Transverse colon (tissue), 4 donors: Measurements from ENCODE around the gene THEM5.

Experiments used
- EP300 ChIP-seq: sonication (generic); formaldehyde crosslinking; IDR thresholded peaks from one replicate; pipeline ENCODE4 v1.6.1; 2017; ENCODE audit warnings: antibody characterized with exemption, low read depth
- POLR2A ChIP-seq: fragments of 450-650 bp; IDR thresholded peaks from one replicate; pipeline ENCODE4 v1.6.1; 2016; ENCODE audit warnings: antibody characterized with exemption, mild to moderate bottlenecking, moderate library complexity
- POLR2AphosphoS5 ChIP-seq, 3 donors: sonication (generic); formaldehyde crosslinking; IDR thresholded peaks; one replicate each; pipeline ENCODE4 v1.6.1; 2016; ENCODE audit warnings: antibody characterized with exemption in 3 of 3
- TF ChIP-seq, protein P1 (sequence below), 5 experiments: fragments of 200-600 bp in 3 of 5; fragments of 450-650 bp in 2 of 5; sonication (generic) in 3 of 5; IDR thresholded peaks; 1 replicate in 2 of 5; 2 replicates in 3 of 5; pipeline ENCODE4 v1.5.1; 2016 to 2017; ENCODE audit warnings: antibody characterized with exemption in 5 of 5, inconsistent platforms in 3 of 5, mild to moderate bottlenecking in 2 of 5, moderate library complexity in 1 of 5

DNA sequence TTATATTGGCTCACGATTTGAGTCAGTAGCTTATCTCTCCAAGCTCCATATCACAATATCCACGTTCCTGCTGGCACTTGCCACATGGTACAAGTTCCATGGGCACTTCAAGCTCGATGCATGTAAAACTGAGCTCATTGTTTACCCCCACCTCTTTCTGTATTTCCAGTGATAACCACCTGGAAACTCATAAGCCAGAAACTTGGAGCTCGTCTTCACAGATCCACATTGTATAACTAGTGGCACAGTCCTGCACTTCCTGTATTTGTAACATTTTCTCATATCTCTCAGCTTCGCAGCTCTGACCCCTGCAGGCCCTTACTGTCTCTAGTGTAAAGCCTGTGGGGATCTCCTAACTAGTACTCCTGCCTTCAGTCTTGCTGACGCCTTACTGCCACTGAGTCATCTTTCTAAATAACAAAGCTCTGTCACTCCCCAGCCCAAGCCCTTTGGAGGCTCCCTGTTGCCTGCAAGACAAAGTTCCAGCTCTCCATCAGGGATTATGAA lies 7.4 kb downstream of the THEM5 start:
- TF ChIP-seq, protein P1, sequence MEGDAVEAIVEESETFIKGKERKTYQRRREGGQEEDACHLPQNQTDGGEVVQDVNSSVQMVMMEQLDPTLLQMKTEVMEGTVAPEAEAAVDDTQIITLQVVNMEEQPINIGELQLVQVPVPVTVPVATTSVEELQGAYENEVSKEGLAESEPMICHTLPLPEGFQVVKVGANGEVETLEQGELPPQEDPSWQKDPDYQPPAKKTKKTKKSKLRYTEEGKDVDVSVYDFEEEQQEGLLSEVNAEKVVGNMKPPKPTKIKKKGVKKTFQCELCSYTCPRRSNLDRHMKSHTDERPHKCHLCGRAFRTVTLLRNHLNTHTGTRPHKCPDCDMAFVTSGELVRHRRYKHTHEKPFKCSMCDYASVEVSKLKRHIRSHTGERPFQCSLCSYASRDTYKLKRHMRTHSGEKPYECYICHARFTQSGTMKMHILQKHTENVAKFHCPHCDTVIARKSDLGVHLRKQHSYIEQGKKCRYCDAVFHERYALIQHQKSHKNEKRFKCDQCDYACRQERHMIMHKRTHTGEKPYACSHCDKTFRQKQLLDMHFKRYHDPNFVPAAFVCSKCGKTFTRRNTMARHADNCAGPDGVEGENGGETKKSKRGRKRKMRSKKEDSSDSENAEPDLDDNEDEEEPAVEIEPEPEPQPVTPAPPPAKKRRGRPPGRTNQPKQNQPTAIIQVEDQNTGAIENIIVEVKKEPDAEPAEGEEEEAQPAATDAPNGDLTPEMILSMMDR (IDR thresholded peaks at IDR 0.05) = no peak
- TF ChIP-seq POLR2AphosphoS5 (IDR thresholded peaks at IDR 0.05) = no peak
- TF ChIP-seq POLR2A = no peak
- no peak for TF ChIP-seq EP300
